Transverse colon (tissue), 4 donors: Measurements from ENCODE around the gene ECM2.

ENCODE experiments used
- CTCF ChIP-seq, 5 experiments: fragments of 200-600 bp in 3 of 5; fragments of 450-650 bp in 2 of 5; sonication (generic) in 3 of 5; IDR thresholded peaks; 1 replicate in 2 of 5; 2 replicates in 3 of 5; pipeline ENCODE4 v1.5.1; 2016 to 2017; ENCODE audit warnings: antibody characterized with exemption in 5 of 5, inconsistent platforms in 3 of 5, mild to moderate bottlenecking in 2 of 5, moderate library complexity in 1 of 5
- EP300 ChIP-seq: sonication (generic); formaldehyde crosslinking; IDR thresholded peaks from one replicate; pipeline ENCODE4 v1.6.1; 2017; ENCODE audit warnings: antibody characterized with exemption, low read depth
- POLR2A ChIP-seq: fragments of 450-650 bp; IDR thresholded peaks from one replicate; pipeline ENCODE4 v1.6.1; 2016; ENCODE audit warnings: antibody characterized with exemption, mild to moderate bottlenecking, moderate library complexity
- POLR2AphosphoS5 ChIP-seq, 3 donors: sonication (generic); formaldehyde crosslinking; IDR thresholded peaks; one replicate each; pipeline ENCODE4 v1.6.1; 2016; ENCODE audit warnings: antibody characterized with exemption in 3 of 3

GRCh38 chr9:92482805-92483204 is 53.0 kb downstream of the ECM2 start:
- TF ChIP-seq POLR2A (no peak), CTCF (IDR thresholded peaks at IDR 0.05) (no peak), EP300 (no peak), POLR2AphosphoS5 (IDR thresholded peaks at IDR 0.05) (no peak)
